ENCODE measurements around the gene BTG2.
"Not testable (repeated sequence)": the region's sequence is repeated elsewhere in the genome, so short reads cannot be mapped to it uniquely, and the experiment has no call there.

Gene BTG2

GRCh38 chr1:203296460-203297073, 8.8 kb upstream of the BTG2 start:
- peak; percentile 85 for DNase-seq

- no peak for DNase-seq
Observed at GRCh38 chr1:203299169-203299568, 6.2 kb upstream of the BTG2 start.

DNA sequence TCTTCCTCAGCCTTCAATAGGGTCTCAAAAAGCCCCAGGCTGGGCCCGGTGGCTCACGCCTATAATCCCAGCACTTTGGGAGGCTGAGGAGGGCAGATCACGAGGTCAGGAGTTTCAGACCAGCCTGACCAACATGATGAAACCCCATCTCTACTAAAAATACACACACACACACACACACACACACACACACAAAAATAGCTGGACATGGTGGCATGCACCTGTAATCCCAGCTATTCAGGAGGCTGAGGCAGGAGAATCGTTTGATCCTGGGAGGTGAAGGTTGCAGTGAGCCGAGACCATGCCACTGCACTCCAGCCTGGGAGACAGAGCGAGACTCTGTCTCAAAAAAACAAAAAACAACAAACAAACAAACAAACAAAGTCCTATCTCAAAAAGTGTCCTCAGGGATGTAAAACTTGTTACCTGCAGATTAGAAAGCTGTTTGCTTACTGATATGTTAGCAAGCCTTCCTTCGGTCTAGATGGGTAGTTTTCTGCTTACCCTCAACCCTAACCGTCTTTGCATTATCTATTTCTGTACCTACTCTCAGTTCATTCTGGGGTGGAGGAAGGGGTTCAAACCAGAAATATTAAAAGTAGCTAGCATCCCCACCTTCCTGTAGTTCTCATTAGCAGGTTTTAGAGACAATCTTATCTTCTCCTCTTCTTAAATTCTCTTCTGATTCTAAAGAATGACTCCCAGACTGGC, 5.4 kb upstream of the BTG2 start:
- not testable (repeated sequence) for DNase-seq

DNA sequence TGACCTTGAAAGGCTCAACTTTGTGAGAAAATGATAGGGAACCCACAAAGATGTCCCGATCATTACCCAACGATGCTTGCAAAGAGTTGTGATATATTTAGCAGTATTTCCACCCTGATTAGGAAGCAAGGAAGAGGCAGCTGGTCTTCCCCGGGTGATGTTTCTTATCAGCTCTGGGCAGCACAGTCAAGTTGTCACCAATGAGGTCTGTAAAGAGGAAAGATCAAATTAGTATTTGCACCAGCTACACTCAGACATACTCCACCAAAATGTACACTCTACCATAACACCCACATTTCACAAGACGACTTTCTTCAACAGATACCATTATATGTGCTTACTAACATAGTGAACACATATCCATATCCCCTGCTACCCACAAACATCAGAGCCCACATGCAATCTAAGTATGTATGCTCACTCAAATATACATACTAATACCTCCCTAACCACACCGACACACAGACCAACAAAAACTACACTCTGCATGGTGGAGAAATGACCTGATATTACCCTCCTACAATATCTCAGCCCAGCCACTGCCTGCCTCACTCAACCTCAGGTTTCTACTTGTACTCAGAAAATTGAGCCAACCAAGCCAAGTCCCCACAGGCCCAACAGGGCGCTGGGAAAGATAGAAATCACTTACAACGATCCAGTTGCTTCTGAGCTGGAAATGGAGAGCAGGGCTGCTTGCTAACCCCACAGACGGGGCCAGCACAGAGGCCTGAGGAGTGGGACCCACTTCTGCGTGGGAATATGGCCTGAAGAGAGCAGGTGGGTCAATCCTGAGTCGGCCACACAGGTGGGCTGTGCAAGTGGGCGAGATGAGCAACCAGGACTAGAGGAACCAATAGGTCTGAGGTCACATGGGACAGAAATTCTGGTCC, 4.6 kb upstream of the BTG2 start:
- no peak for DNase-seq

DNA sequence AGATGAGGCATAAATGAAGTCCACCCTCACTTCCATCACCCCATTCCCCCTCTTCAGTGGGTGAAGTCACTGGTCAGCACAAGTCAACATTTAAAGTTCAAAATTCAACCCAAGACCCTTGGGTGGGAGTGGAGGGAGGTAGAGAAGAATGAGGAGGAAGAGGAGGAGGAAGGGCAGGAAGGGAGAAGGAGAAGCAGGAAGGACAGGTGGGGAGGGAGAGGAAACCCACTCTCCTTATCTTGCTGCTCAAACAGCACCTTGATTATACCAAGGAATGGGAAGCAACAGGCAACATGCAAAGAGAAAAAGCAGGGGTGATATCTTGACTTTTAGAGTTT, 4.0 kb upstream of the BTG2 start:
- DNase-seq, result no peak

DNA sequence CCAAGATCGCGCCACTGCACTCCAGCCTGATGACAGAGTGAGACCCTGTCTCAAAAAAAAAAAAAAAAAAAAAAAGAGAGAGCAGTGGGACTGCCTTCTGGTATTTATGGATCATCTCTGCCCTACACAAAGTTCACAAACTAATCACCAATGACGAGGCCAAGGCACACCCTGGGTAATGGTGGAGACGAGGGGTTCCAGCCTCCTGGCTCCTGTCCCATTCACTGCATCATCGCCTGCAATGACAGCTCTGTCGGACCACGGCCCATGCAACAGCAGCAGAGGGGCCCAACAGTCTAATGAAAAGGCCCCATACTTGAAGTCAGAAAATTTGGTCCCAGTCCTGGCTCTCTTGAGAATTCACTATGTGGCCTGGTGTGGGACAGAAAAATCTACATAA, 2.9 kb upstream of the BTG2 start:
- no peak for DNase-seq

GRCh38 chr1:203302894-203303293, 2.4 kb upstream of the BTG2 start:
- no peak for DNase-seq

DNA sequence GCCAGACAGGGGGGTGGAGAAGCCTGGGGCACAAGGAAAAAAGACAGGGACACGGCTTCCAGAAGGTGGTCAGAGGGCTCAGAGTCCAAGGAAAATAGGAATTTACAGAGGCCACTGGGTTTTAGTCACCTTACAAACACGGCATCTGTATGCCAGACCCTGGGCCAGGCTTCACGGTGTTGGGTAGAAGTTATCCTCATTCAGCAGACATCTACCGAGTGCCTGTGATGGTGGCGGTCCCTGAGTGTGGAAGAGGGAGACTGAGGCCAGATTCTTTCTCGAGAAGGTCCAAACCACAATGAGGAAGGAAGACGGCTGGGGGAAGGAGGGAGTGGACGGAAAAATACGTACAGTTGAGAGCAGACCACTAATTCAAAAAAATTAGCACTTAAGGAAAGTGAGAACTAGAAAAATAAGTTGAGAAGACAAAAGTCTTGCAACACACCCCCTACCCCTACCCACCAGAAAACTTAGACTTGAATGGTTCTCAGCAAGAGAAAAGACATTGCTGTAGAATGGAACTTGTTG, 864 bp upstream of the BTG2 start:
- no peak for DNase-seq

GRCh38 chr1:203305809-203306088, 430 bp downstream of the BTG2 start:
- DNase-seq, result no peak

GRCh38 chr1:203306089-203306964, 1.0 kb downstream of the BTG2 start:
- peak; percentile 69 for DNase-seq

GRCh38 chr1:203306965-203307541, 1.7 kb downstream of the BTG2 start:
- DNase-seq, result no peak

GRCh38 chr1:203307641-203308126, 2.4 kb downstream of the BTG2 start:
- DNase-seq, result no peak

GRCh38 chr1:203308328-203308922, 3.1 kb downstream of the BTG2 start:
- no peak for DNase-seq

- no peak for DNase-seq
Observed at GRCh38 chr1:203308923-203309331, 3.6 kb downstream of the BTG2 start.

DNA sequence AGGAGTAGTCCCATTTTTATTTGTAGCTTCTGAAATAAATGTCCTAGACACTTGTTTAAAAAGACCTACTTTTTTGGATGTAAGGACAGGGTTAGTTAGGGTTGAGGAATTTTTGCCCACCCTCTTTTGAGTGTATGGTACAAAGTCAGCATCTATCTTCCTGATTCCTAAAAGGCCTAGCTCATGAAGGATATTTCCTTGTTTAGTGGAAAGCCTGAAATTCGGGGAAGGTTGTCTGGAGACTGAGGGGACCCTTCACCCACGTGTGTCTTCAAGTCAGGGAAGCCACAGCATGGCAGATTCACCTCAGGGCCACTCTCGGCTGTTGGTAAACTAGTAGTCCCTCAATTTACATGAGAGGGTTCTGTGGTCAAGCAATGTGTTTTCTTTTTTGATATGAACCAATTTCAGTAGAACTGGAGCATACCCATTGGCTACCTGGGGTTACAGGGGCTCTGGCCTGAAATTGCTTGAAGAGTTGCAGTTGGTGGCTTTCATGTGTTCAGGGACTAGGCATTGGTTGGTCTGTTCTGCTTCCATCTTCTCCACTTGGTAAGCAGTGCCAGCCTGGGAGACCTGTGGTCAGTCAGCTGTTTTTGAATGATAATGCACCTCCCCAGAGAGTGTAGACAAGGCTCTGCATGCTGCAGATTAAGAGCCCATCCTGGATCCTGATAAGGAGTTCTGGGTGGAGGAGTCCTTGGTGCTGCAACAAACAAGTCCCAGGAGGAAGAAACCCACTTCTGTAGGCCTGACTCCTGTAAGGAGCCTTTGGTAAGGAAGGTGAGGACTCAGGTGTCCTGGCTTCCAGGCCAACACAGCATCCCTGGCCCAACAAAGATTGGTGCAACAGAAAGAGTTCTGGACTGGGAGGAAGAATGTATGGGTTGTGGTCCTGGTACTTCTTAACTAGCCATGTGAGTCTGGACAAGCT, 6.3 kb downstream of the BTG2 start:
- DNase-seq, result no peak

DNA sequence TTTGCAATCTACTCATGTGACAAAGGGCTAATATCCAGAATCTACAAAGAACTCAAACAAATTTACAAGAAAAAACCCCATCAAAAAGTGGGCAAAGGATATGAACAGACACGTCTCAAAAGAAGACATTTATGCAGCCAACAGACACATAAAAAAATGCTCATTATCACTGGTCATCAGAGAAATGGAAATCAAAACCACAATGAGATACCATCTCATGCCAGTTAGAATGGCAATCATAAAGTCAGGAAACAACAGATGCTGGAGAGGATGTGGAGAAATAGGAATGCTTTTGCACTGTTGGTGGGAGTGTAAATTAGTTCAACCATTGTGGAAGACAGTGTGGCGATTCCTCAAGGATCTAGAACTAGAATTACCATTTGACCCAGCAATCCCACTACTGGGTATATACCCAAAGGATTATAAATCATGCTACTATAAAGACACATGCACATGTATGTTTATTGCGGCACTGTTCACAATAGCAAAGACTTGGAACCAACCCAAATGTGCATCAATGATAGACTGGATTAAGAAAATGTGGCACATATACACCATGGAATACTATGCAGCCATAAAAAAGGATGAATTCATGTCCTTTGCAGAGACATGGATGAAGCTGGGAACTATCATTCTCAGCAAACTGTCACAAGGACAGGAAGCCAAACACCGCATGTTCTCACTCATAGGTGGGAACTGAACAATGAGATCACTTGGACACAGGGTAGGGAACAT, 8.9 kb downstream of the BTG2 start:
- DNase-seq, result not testable (repeated sequence)

GRCh38 chr1:203316626-203317093, 11.3 kb downstream of the BTG2 start:
- DNase-seq, result no peak

DNA sequence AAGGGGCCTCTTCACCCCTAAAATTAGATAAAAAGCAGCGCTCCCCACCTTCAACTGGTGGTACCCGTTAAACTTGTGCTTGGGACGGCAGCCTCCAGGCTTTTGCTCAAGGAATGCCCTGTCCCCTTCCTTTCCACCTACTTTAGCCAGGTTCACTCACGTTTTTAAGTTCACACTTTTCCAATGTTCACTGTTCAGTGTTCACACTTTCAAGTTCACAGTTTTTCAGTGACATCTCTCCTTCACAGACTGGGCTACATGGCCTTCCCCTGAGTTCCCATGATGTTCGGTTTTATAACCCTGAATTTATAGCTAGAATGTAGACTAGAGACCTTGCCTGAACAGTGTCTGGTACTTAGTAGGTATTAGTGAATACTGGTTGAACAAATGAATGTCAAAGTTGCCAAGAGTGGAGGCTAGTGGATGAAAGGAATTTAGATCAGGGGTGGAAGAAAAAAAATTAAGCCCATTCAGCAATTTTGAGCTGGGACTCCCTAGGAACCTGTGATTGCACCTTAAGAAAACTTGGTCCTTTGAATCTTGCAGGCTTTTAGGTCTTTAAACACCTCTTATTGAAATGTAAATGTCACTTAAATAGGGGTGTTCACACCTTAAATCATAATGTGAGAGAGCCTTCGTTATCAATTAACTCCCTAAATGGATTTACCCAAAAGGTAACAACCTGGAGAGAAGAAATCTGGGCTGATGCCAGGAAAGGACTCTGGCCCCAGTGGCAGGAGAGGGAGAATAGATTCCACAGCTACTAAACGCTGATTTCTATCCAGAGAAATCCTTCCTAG, 12.3 kb downstream of the BTG2 start:
- no peak for DNase-seq

DNA sequence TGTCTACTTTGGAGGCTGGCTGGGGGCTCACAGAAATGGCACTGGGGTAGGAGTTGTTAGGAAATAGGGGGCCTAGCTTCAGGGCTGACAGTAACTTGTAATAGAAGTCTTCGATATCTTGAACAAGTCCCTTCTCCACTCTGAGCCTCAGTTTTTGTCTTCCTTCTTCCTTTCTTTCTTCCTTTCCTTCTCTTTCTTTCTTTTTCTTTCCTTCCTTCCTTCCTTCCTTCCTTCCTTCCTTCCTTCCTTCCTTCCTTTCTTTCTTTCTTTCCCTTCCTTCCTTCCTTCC, 12.9 kb downstream of the BTG2 start:
- DNase-seq, result no peak

Data from fibroblast of skin of abdomen (primary cell).